CD4-positive, alpha-beta T cell treated with Interleukin-10 for 1 hour (primary cell): ENCODE data around the gene CCDC57.
"Not testable (repeated sequence)": the region's sequence is repeated elsewhere in the genome, so short reads cannot be mapped to it uniquely, and the experiment has no call there.

Experiments used
- DNase-seq: peaks from one replicate; pipeline ENCODE4 v3.0.0-alpha.2; 2020

The CCDC57 gene

GRCh38 chr17:82151106-82151957 lies 61.3 kb downstream of the CCDC57 start:
- no peak for DNase-seq

DNA sequence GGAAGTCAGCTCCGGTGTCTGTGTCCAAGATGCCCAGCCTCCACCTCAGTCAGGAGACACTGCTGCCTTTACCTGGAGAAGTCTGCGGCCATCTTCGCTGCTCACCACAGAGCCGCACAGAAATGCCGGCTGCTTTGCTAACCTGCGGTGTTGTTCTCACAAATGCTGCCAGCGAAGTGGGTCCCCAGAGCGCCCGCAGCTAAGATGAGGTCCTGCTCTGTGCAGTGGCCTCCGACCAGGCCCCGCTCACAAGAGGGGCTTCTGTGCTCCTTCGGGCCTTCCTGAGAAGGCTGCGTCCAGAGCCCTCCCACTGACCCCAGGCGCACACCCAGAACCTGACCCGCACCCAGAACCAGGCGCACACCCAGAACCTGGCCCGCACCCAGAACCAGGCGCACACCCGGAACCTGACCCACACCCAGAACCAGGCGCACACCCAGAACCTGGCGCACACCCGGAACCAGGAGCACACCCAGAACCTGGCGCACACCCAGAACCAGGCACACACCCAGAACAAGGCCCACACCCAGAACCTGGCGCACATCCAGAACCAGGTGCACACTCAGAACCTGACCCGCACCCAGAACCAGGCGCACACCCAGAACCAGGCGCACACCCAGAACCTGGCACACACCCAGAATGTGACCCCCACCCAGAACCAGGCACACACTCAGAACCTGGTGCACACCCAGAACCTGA lies 63.1 kb downstream of the CCDC57 start:
- DNase-seq, result no peak

DNA sequence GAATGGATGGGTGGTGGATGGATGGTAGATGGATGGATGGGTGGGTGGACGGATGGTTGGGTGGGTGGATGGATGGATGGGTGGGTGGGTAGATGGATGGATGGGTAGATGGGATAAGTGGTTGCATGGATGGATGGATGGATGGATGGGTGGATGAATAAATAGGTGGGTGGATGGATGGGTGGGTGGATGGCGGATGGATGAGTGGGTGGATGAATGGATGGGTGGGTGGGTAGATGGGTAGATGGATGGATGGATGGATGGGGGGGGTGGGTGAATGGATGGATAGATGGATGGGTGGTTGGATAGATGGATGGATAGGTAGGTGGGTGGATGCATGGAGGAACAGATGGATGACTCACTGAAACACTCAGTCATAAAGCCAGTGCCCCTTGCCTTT lies 63.6 kb downstream of the CCDC57 start:
- DNase-seq, result no peak

DNA sequence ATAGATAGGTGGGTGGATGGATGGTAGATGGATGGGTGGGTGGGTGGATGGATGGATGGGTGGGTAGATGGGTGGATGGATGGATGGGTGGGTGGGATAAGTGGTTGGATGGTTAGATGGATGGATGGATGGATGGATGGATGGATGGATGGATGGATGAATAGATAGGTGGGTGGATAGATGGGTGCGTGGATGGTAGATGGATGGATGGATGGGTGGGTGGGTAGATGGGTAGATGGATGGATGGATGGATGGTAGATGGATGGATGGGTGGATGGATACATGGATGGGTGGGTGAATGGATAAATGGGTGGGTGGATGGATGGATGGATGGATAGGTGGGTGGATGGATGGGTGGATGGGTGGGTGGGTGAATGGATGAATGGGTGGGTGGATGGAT lies 64.6 kb downstream of the CCDC57 start:
- DNase-seq, result no peak

DNA sequence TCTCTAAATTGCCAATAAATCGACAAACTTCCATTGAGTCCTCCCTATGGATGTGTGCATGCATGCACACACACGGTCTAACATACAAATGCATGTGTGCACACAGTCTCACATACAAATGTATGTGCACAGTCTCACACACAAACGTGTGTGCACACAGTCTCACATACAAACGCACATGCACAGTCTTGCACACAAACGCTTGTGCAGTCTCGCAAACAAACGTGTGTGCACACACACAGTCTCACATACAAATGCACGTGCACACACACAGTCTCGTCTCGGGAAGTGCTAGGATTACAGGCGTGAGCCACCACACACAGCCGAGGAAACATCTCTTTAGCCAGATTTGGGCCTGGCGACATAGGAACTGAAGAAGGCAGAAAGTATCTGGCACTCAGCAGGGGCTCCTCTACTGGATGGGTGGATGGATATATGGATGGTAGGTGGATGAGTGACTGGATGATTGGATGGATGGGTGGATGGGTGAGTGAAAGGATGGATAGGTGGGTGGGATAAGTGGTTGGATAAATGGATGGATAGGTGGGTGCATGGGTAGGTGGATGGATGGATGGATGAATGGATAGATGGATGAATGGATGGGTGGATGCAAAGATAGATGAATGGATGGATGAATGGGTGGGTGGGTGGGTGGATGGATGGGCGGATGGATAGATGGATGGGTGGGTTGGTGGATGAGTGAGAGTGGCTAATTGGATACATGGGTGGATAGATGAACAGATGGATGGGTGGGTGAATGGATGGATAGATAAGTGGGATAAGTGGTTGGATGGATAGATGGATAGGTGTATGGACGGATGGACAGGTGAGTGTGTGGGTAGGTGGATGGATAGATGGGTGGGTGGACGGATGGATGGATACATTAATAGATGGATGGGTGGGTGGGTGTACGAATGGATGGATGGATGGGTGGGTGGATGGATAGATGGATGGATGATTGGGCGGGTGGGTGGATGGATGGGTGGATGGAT lies 65.7 kb downstream of the CCDC57 start:
- DNase-seq, result no peak

DNA sequence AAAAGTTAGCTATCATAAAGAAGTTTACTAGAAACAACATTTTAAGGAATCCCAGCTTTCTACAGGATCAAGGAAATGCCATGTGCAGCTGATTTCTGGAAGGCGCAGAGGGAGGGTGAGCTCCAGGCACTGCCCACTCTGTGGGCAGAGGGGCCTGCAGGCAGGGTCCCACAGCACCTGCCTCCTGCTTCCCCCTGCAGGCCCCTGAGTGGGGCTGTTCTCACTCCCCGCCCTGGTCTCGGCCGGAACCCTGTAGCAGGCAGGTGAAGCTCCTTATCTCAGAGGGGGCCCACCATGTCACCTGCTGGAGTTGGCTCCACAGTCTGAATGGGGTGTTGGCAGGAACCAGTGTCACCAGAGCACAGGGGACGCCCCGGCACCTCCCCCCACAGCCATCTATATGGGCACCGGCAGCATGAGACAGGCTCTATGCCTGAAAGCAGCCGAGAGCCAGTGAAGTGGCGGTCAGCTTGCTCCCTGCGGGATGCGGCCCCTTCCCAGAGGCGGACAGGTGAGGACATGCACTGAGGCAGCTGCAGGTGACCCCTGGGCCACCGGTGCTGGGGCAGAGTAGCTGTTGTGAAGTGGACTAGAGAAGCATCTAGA lies 67.0 kb downstream of the CCDC57 start:
- no peak for DNase-seq

GRCh38 chr17:82143333-82143732 lies 69.3 kb downstream of the CCDC57 start:
- DNase-seq, result no peak

DNA sequence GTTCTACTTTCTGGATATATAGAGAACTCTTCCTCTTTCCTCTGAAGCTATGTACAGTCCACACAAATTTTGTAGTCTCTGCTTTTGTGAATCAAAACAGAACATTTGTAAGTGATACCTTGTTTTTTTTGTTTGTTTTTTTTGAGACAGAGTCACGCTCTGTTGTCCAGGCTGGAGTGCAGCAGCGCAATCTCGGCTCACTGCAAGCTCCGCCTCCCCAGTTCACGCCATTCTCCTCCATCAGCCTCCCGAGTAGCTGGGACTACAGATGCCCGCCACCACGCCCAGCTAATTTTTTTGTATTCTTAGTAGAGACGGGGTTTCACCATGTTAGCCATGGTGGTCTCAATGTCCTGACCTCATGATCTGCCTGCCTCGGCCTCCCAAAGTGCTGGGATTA lies 72.7 kb downstream of the CCDC57 start:
- not testable (repeated sequence) for DNase-seq

- no peak for DNase-seq
These were observed 74.1 kb downstream of the CCDC57 start for GRCh38 chr17:82138511-82138992.

GRCh38 chr17:82134101-82134500 lies 78.5 kb downstream of the CCDC57 start:
- no peak for DNase-seq

GRCh38 chr17:82133166-82133953 lies 79.3 kb downstream of the CCDC57 start:
- not testable (repeated sequence) for DNase-seq

GRCh38 chr17:82129095-82129494 lies 83.5 kb downstream of the CCDC57 start:
- DNase-seq, result no peak

DNA sequence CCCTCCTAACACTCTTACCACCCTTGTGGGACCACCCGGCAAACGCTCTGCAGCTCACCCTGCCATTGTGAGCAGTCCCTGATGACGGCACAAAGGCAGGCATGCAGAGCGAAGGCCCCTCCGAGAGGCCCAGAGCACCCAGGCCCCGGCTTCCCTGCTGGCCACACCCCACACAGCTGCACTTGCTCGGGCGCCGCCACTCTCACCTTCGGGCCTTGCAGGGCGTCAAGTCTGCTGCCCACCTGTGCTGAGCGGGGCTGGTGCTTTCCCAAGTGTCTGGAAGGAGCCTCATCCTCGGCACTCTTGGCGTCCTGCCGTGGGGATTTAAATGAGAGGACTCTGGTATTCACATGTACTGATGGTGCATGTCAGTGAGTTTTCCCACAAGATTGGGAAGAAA lies 84.4 kb downstream of the CCDC57 start:
- DNase-seq, result no peak

GRCh38 chr17:82127704-82128103 lies 84.9 kb downstream of the CCDC57 start:
- peak; percentile 24 for DNase-seq

GRCh38 chr17:82127315-82127595 lies 85.4 kb downstream of the CCDC57 start:
- no peak for DNase-seq

GRCh38 chr17:82126556-82127314 lies 85.9 kb downstream of the CCDC57 start:
- DNase-seq, result peak; percentile 90

GRCh38 chr17:82124101-82124500 lies 88.5 kb downstream of the CCDC57 start:
- no peak for DNase-seq

DNA sequence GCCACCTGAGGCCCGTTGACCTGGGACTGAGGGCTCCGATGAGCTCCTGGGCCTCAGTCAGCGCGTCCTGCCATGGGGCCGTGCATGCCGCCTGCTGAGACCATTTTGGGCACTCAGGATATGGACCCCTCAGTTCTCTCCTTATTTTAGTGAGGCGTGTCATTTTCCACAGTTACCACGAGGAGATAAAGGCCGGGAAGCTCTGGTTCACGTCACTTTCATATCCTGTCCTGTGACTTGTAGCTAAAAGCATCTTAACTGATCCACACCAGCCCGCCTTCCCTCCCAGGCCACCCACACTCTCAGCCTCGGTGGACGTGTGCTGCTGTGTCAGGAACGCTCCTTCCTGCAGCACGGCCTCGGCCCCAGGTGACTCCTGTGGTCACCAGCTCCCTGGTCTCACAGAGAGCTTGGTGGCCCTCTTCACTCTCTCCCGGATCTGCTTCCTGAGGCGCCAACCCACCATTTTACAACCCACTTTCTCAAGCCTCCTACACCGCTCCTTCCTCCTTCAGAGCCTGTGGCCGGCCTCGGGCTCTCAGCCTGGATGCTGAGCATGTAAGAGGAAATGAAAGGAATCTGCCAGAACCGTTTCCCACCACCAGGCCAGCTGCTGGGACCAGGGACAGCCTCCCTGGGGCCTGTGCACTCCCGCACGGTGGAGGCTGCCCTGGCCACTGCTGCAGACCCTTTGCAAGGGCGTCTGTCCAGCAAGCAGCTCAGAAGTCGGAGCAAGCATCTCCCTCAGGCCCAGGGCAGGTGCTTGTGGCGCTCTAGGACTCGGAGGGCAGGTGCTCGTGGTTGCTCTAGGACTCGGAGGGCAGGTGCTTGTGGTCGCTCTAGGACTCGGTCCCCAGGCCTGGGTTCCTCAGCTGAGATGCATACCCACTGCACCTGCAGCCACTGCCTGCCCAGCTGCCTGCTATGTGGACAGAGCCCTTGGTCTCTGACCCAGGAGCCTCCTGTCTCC lies 90.7 kb downstream of the CCDC57 start:
- DNase-seq, result no peak

DNA sequence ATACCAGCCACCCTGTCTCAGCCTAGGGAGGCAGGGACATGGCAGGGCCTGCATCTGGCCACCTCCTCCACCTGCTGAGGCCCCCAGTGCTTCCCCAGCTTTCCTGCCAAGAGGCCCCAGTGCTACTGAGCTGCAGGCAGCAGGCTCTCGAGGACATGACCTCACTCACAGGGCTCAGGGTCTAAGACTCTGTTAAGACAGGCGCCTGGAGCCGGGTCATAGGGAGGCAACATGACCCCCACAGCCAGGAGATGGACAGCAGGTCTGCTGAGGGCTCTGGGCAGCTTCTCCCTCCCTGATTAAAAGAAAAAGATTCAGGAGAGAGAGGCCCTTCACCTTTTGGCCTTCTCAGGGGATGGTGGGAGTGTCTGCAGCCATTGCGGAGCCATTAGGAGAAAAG lies 91.4 kb downstream of the CCDC57 start:
- DNase-seq, result no peak

- no peak for DNase-seq
These were observed 92.5 kb downstream of the CCDC57 start for GRCh38 chr17:82120148-82120547.
